GM12878 (cell line): ENCODE measurements around the gene MXRA8. TPM values are rescaled to one million over a fixed set of nuclear protein-coding genes. Genes with fewer than 3 reads are reported as not detected.
A peak's percentile ranks its signal among the peaks of the same experiment; 100 is the strongest.

Experiments used
- ATAC-seq: fragments of 200-7000 bp; cut with Tn5 transposase; 3 replicates; pipeline ENCODE4 v1.9.1; 2020; ENCODE audit warnings: mild to moderate bottlenecking, moderate library complexity
- BruUV-seq: library from RNA; stranded (reverse); fragments of 400-500 nt; replicated peaks from 2 replicates; lab custom pipeline; 2021; lab: Mats Ljungman, UMichigan
- CTCF ChIA-PET: fragments of 300-600 bp; sonication (Branson Sonifier 250); formaldehyde crosslinking; extraction: SDS; loops from one replicate; lab custom pipeline; 2021; ENCODE audit warnings: inconsistent platforms; lab: Yijun Ruan, JAX
- POLR2A ChIA-PET: fragments of 350-600 bp; formaldehyde crosslinking; extraction: SDS; loops from one replicate; lab custom pipeline; 2021; ENCODE audit warnings: inconsistent platforms; lab: Charles Lee
- RAD21 ChIA-PET: fragments of 300-600 bp; sonication (Branson Sonifier 250); formaldehyde crosslinking; loops from one replicate; lab custom pipeline; 2023; ENCODE audit warnings: antibody characterized with exemption; ENCODE audit not compliant: unreplicated experiment; lab: Charles Lee
- SMC1A ChIA-PET: fragments of 300-600 bp; sonication (Branson Sonifier 250); formaldehyde crosslinking; loops from one replicate; lab custom pipeline; 2023; ENCODE audit not compliant: unreplicated experiment, uncharacterized antibody; lab: Charles Lee
- DNase-seq: peaks from one replicate; pipeline ENCODE4 v3.0.0-alpha.2; 2011; ENCODE audit warnings: low read depth, low spot score
- FAIRE-seq: peaks from 3 replicates; lab custom pipeline; 2011; peaks lifted over from hg19 to GRCh38; lab: Jason Lieb, UNC
- H2AFZ ChIP-seq: 2 replicates; pipeline ENCODE4 v1.6.0; 2011; ENCODE audit warnings: low read depth, low read length, control low read depth; ENCODE audit not compliant: control insufficient read depth
- H3K27ac ChIP-seq: 2 replicates; pipeline ENCODE4 v1.5.1; 2011; ENCODE audit warnings: control low read depth; ENCODE audit not compliant: control insufficient read depth, insufficient read depth
- H3K27me3 ChIP-seq, 2 experiments: replicated peaks in 1 of 2; 2 replicates each; pipeline versions ENCODE4 v1.6.0 to v1.6.1; 2011; ENCODE audit warnings: low read length in 1 of 2; ENCODE audit not compliant: control insufficient read depth in 2 of 2, insufficient read depth in 2 of 2
- H3K36me3 ChIP-seq, 2 experiments: 2 replicates each; pipeline ENCODE4 v1.5.1; 2011; ENCODE audit warnings: low read length in 1 of 2; ENCODE audit not compliant: control insufficient read depth in 2 of 2, insufficient read depth in 2 of 2
- H3K4me1 ChIP-seq: 2 replicates; pipeline ENCODE4 v1.6.1; 2011; ENCODE audit warnings: mild to moderate bottlenecking, low read length, moderate library complexity, mixed read lengths; ENCODE audit not compliant: control insufficient read depth, insufficient read depth
- H3K4me2 ChIP-seq: 2 replicates; pipeline ENCODE4 v1.6.0; 2011; ENCODE audit warnings: control low read depth; ENCODE audit not compliant: control insufficient read depth, insufficient read depth
- H3K4me3 ChIP-seq: fragments of 200-600 bp; sonication (generic); 2 replicates; pipeline ENCODE4 v1.5.1; 2016
- H3K79me2 ChIP-seq: 2 replicates; pipeline ENCODE4 v1.6.0; 2011; ENCODE audit warnings: low read length; ENCODE audit not compliant: control insufficient read depth, insufficient read depth
- H3K9ac ChIP-seq: 2 replicates; pipeline ENCODE4 v1.8.0; 2011; ENCODE audit warnings: low read length, control low read depth, mixed read lengths; ENCODE audit not compliant: control insufficient read depth, insufficient read depth
- H3K9me3 ChIP-seq: replicated peaks from 3 replicates; pipeline ENCODE4 v1.5.1; 2011; ENCODE audit warnings: mild to moderate bottlenecking, low read length; ENCODE audit not compliant: control insufficient read depth, insufficient read depth
- H4K20me1 ChIP-seq: 2 replicates; pipeline ENCODE4 v1.6.0; 2011; ENCODE audit not compliant: control insufficient read depth, insufficient read depth
- DPF2 ChIP-seq: fragments of 450-650 bp; IDR thresholded peaks from 2 replicates; pipeline ENCODE4 v1.6.1; 2017; ENCODE audit warnings: mild to moderate bottlenecking
- EGR1 ChIP-seq, 2 experiments: IDR thresholded peaks; 1 replicate in 1 of 2; 2 replicates in 1 of 2; pipeline ENCODE4 v1.6.1; 2011 to 2012; ENCODE audit warnings: low read depth in 2 of 2, low read length in 2 of 2, borderline replicate concordance in 1 of 2, mild to moderate bottlenecking in 1 of 2, moderate library complexity in 1 of 2
- FOXK2 ChIP-seq: fragments of 450-650 bp; IDR thresholded peaks from 2 replicates; pipeline ENCODE4 v1.6.1; 2017; ENCODE audit warnings: mild to moderate bottlenecking, moderate library complexity
- HDAC6 ChIP-seq: fragments of 200-600 bp; sonication (generic); IDR thresholded peaks from one replicate; pipeline ENCODE4 v1.8.0; 2017; ENCODE audit warnings: antibody characterized with exemption; ENCODE audit not compliant: unreplicated experiment
- JUNB ChIP-seq: IDR thresholded peaks from 2 replicates; pipeline ENCODE4 v1.6.1; 2016; ENCODE audit warnings: antibody characterized with exemption, mild to moderate bottlenecking
- MAX ChIP-seq: IDR thresholded peaks from 2 replicates; pipeline ENCODE4 v1.6.1; 2012; ENCODE audit warnings: low read depth, low read length, improper control_type of control experiment
- MEF2B ChIP-seq: fragments of 450-650 bp; IDR thresholded peaks from 2 replicates; pipeline ENCODE4 v1.6.1; 2018; ENCODE audit warnings: mild to moderate bottlenecking, moderate library complexity; ENCODE audit not compliant: partially characterized antibody, poor library complexity, severe bottlenecking
- NFYB ChIP-seq: IDR thresholded peaks from 2 replicates; pipeline ENCODE4 v1.6.1; 2011; ENCODE audit warnings: low read depth, mild to moderate bottlenecking, low read length, improper control_type of control experiment, moderate library complexity; ENCODE audit not compliant: insufficient read depth
- PAX5 ChIP-seq: IDR thresholded peaks from 2 replicates; pipeline ENCODE4 v1.6.1; 2011; ENCODE audit warnings: low read depth, low read length, borderline replicate concordance
- POLR2AphosphoS2 ChIP-seq: IDR thresholded peaks from 2 replicates; pipeline ENCODE4 v1.6.1; 2011; ENCODE audit warnings: low read depth, mild to moderate bottlenecking, low read length, improper control_type of control experiment, moderate library complexity
- SMC3 ChIP-seq: IDR thresholded peaks from 2 replicates; pipeline ENCODE4 v1.6.1; 2011; ENCODE audit warnings: low read length, improper control_type of control experiment, borderline replicate concordance
- ZNF687 ChIP-seq: fragments of 450-650 bp; IDR thresholded peaks from 2 replicates; pipeline ENCODE4 v1.6.1; 2017; ENCODE audit warnings: mild to moderate bottlenecking, moderate library complexity
- WGBS: methylation state at CpG from one replicate; pipeline ENCODE4 v1.1.6; 2016; ENCODE audit warnings: low lambda C conversion rate; ENCODE audit not compliant: insufficient replicate concordance, insufficient coverage; ENCODE audit errors: missing lambda C conversion rate; 5-methylcytosine and 5-hydroxymethylcytosine counted together
- in situ Hi-C: fragments of 300-500 bp; cut with MboI; formaldehyde crosslinking; loops from 9 replicates; pipeline ENCODE4 v1.14.3; 2018; ENCODE audit warnings: mixed read lengths
- intact Hi-C: fragments of 100-400 bp; cut with micrococcal nuclease; formaldehyde crosslinking; loops from one replicate; pipeline ENCODE4 v1.14.2; 2022; ENCODE audit not compliant: unreplicated experiment
- polyA plus RNA-seq, 11 experiments: library from polyadenylated mRNA; depleted of rRNA in 4 of 11; unstranded in 6 of 11; stranded (reverse) in 5 of 11; fragments of >200 nt; fragmentation: Nextera tagmentation in 4 of 11; fragmentation: Illumina TruSeq in 1 of 11; extraction: Ambion mirVana in 4 of 11; extraction: Trizol in 1 of 11; gene quantifications; 1 replicate in 1 of 11; 2 replicates in 10 of 11; pipeline versions ENCODE4 v1.2.1 to v1.2.3, GENCODE V29; 2011 to 2016; ENCODE audit warnings: inconsistent platforms in 2 of 11, missing spikeins in 2 of 11, low read depth in 1 of 11
- total RNA-seq, 4 experiments: library from RNA; depleted of rRNA in 3 of 4; stranded (reverse); fragments of >200 nt in 3 of 4; fragmentation: Illumina TruSeq in 1 of 4; extraction: Trizol in 1 of 4; gene quantifications; 2 replicates each; pipeline versions ENCODE4 v1.2.1 to v1.2.3, GENCODE V29; 2013 to 2021
- TF ChIP-seq, protein P1 (sequence below): fragments of 450-650 bp; formaldehyde crosslinking; IDR thresholded peaks from 2 replicates; pipeline ENCODE4 v1.4.0; 2022; ENCODE audit warnings: mild to moderate bottlenecking, moderate library complexity

The MXRA8 gene
- total and polyA plus RNA-seq, 10 of the 15 experiments (the other 5 are each of a cell fraction or from before 2014, with no cell fraction given): 0.11 to 0.54 (median 0.21) TPM; not detected in 6

DNA sequence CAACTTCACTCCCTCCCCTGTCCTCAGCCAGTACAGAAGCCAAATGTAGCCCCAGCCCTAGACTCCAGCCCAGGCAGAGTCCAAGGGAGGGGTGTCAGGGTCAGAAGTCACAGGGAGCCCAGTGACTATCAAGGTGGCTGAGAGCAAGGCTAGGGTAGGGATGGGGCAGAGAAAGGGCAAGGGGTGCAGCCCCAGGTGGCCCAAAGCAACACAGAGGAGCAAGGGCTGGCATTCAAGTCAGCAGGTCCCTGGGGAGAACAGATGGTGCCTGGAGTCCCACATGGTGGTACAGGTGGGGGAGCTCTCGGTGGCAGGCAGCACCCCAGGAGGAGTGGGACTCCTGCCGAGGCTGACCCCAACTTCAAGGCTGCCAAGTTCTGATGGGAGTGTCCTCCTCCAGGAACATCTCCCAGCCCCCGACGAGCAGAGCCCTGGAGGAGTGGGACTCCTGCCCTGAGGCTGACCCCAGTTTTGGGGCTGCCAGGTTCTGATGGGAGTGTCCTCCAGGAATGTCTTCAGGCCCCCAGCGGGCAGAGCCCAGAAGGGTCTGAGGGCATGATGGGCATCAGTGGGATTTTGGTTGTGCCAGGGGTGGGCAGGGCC lies 5.5 kb downstream of the MXRA8 start:
- ChIA-PET CTCF (interaction anchor here (1.8 kb wide), 1 partner anchor 19 kb away, joined by 10 read pairs; no protein-coding TSS in a partner anchor), POLR2A (no interaction called here), SMC1A (no interaction called here), RAD21 (no interaction called here)
- TF ChIP-seq DPF2 (no peak), MEF2B (peak; percentile 34), PAX5 (no peak), POLR2AphosphoS2 (peak; percentile 38; the same call in 1 of the 2 replicates), ZNF687 (no peak), FOXK2 (no peak), HDAC6 (no peak), MAX (no peak), JUNB (no peak), EGR1 (IDR thresholded peaks at IDR 0.05; ENCODE audit: borderline replicate concordance in 1 of 2, low read depth in 2 of 2, low read length in 2 of 2) (no peak), SMC3 (no peak), NFYB (no peak)
- TF ChIP-seq, protein P1, sequence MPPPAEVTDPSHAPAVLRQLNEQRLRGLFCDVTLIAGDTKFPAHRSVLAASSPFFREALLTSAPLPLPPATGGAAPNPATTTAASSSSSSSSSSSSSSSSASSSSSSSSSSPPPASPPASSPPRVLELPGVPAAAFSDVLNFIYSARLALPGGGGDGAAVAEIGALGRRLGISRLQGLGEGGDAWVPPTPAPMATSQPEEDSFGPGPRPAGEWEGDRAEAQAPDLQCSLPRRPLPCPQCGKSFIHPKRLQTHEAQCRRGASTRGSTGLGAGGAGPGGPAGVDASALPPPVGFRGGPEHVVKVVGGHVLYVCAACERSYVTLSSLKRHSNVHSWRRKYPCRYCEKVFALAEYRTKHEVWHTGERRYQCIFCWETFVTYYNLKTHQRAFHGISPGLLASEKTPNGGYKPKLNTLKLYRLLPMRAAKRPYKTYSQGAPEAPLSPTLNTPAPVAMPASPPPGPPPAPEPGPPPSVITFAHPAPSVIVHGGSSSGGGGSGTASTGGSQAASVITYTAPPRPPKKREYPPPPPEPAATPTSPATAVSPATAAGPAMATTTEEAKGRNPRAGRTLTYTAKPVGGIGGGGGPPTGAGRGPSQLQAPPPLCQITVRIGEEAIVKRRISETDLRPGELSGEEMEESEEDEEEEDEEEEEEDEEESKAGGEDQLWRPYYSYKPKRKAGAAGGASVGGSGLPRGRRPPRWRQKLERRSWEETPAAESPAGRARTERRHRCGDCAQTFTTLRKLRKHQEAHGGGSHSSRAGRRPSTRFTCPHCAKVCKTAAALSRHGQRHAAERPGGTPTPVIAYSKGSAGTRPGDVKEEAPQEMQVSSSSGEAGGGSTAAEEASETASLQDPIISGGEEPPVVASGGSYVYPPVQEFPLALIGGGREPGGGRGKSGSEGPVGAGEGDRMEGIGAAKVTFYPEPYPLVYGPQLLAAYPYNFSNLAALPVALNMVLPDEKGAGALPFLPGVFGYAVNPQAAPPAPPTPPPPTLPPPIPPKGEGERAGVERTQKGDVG (CRISPR knock-in tag): no peak
- BruUV-seq: no TSS peak
- in situ Hi-C loops (no loop called here), intact Hi-C loops (no loop called here)
- Histone ChIP-seq H3K4me2 (no peak overlapping the region), H3K9me3 (no peaks in the 10 kb centered on the region), H2AFZ (no peak overlapping the region), H3K9ac (no peak overlapping the region), H3K27me3 (peaks cover 0 to 3% of the 10 kb centered on the region in 2 experiments; a peak in 2 of 4 replicates), H3K79me2 (peaks cover 2% of the 10 kb centered on the region), H3K4me1 (peaks cover 2% of the 10 kb centered on the region; the same call in 1 of the 2 replicates), H3K4me3 (no peak overlapping the region), H3K36me3 (no peaks in the 10 kb centered on the region), H4K20me1 (no peaks in the 10 kb centered on the region), H3K27ac (no peak overlapping the region)
- DNase-seq (no peak), ATAC-seq (no peak), FAIRE-seq (no peak)
- WGBS: 40% methylated on average over 5 of the region's 5 CpGs
